HK-2 (cell line): Measurements from ENCODE around the gene SPRR2A.
"Not testable (repeated sequence)": the region's sequence is repeated elsewhere in the genome, so short reads cannot be mapped to it uniquely, and the experiment has no call there.

ENCODE experiments used
- DNase-seq: peaks from one replicate; pipeline ENCODE4 v3.0.0-alpha.2; 2018; ENCODE audit not compliant: unreplicated experiment

SPRR2A gene

GRCh38 chr1:153057375-153057774, at the start of gene SPRR2A:
Gene SPRR2A (minus strand): TSS chr1:153057512. CDS start chr1:153056735, 777 bp downstream.
- DNase-seq = no peak

GRCh38 chr1:153100245-153100644, 42.9 kb upstream of the SPRR2A start:
- no peak for DNase-seq

- DNase-seq = no peak
Observed at GRCh38 chr1:153099461-153100045, 42.2 kb upstream of the SPRR2A start.

DNA sequence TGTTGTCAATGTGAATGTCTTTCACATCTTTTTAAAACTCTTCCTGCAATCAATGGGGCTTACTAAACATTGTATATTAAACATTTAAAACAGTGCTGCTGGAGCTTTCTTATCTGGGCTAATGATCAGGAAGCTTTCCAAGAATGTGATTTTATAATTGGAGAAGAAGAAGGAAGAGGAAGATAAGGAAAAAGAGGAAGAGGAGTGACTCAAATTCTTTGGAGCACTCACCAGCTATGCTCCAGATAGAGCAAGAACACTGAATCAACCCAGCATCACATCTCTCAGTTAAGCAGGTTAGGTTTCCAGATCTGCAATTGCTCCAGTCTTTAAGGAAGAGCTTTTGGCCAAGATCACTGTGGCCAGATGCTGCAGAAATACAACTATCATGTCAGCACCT, 38.5 kb upstream of the SPRR2A start:
- DNase-seq = no peak

- no peak for DNase-seq
Observed at GRCh38 chr1:153094426-153094825, 37.1 kb upstream of the SPRR2A start, which contains the start of gene SPRR2E. Gene SPRR2E (minus strand): TSS chr1:153094526. CDS start chr1:153093751, 775 bp downstream.

- DNase-seq = no peak
Observed at GRCh38 chr1:153087652-153088051, 30.3 kb upstream of the SPRR2A start.

DNA sequence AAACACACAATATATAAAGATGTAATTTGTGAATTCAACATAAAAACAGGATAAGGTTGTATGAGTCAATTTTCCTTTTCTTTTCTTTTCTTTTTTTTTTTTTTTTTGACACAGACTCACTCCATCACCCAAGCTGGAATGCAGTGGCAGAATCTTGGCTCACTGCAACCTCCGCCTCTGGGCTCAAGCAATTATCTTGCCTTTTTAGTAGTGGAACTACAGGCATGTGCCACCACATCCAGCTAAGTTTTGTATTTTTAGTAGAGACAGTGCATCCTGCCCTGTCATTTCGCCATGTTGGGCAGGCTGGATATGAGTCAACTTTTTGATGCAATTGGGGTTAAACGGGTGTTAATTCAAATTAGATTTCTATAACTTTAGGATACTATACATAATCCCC, 24.4 kb upstream of the SPRR2A start:
- no peak for DNase-seq

DNA sequence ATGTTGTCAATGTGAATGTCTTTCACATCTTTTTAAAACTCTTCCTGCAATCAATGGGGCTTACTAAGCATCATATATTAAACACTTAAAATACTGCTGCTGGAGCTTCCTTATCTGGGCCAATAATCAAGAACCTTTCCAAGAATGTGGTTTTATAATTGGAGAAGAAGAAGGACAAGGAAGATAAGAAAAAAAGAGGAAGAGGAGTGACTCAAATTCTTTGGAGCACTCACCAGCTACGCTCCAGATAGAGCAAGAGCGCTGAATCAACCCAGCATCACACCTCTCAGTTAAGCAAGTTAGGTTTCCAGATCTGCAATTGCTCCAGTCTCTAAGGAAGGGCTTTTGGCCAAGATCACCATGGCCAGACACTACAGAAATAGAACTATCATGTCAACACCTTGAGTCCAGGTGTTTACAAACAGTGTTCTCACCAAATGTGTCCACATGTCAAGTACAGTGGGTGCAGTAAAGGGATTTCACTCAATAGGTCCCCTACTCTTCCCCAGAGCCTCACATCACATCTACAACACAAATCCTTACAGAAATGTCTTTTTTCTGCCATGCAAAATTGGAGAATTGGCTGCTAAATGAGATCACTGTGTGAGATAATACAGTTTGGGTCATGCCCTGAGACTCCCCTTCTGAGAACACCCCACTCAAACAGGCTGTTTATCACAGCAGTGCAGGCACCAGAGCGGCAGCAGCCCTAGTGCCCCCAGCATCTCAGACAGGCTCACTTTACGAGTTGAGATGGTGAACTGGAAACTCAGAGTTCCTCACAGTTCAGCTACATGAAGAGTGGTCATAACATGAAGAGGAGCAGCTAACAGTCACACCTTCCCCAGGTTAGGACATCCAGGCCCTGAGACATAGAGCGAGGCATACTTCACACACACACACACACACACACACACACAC, 15.8 kb upstream of the SPRR2A start:
- no peak for DNase-seq

GRCh38 chr1:153071511-153071910, 14.2 kb upstream of the SPRR2A start, which contains the start of gene SPRR2B:
Gene SPRR2B (minus strand): TSS chr1:153071611. CDS start chr1:153070839, 772 bp downstream.
- DNase-seq = no peak

DNA sequence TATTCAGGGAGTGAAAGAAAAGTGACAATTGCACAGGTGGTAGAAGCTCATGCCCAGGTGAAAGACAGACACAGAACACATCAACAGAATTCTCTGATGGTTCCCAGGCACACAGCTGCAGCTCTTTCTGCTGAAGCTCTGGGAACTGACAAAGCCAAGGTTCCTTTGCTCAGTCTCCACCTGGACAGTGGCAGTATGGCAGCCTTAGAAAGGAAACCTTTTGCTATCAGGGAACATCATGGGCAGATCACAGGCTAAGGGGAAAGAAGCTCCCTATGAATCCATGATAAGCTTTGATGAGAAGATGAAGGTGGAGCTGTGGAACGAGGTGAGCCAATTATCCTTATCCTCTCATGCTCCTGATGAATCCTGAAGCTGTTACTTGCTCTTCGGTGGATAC, 12.9 kb upstream of the SPRR2A start:
- DNase-seq = no peak

GRCh38 chr1:153058826-153059784, 1.8 kb upstream of the SPRR2A start:
- DNase-seq = no peak

DNA sequence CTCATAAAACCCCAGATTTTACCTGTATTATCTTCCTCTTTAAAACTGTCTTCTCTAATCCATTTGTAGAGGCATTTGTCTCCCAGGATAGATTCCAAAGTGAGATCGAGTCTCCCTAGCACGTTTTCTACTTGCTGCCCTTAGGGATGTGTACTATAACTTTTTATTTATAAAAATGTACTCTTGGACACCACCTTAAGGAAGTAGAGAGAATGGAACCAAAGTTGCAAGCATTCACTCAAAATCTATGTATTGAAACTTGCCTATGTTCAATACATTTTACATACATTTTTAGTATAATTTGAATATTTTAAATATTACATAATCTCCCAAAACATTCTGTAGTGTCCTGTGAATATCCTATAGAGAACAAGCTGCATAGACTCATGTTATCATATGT, 842 bp upstream of the SPRR2A start:
- DNase-seq = no peak

DNA sequence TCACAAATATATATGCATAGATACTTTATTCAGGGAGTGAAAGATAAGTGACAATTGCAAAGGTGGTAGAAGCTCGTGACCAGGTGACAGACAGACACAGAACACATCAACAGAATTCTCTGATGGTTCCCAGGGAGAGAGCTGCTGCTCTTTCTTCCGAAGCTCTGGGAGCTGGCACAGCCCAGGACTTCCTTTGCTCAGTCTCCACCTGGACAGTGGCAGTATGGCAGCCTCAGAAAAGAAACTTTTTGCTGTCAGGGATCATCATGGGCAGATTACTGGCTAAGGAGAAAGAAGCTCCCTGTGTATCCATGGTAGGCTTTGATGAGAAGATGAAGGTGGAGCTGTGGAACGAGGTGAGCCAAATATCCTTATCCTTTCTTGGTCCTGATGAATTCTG, 1.2 kb downstream of the SPRR2A start:
- not testable (repeated sequence) for DNase-seq

- DNase-seq = no peak
Observed at GRCh38 chr1:153049211-153049610, 8.1 kb downstream of the SPRR2A start.

- no peak for DNase-seq
Observed at GRCh38 chr1:153040950-153041631, 16.2 kb downstream of the SPRR2A start, which contains the start of gene SPRR2D. Gene SPRR2D (minus strand): TSS chr1:153041120. CDS start chr1:153040346, 774 bp downstream.

DNA sequence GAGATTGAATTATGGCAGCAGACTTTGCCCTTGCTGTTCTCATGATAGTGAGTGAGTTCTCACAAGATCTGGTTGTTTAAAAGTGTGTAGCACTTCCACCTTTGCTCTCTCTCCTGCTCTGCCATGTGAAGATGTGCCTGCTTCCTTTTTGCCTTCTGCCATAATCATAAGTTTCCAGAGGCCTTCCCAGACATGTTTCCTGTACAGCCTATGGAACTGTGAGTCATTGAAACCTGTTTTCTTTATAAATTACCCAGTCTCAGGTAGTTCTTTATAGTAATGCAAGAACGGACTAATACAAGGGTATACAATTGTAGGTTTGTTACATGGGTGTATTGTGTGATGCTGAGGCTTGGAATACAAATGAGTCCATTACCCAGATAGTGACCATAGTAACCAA, 22.1 kb downstream of the SPRR2A start:
- no peak for DNase-seq

DNA sequence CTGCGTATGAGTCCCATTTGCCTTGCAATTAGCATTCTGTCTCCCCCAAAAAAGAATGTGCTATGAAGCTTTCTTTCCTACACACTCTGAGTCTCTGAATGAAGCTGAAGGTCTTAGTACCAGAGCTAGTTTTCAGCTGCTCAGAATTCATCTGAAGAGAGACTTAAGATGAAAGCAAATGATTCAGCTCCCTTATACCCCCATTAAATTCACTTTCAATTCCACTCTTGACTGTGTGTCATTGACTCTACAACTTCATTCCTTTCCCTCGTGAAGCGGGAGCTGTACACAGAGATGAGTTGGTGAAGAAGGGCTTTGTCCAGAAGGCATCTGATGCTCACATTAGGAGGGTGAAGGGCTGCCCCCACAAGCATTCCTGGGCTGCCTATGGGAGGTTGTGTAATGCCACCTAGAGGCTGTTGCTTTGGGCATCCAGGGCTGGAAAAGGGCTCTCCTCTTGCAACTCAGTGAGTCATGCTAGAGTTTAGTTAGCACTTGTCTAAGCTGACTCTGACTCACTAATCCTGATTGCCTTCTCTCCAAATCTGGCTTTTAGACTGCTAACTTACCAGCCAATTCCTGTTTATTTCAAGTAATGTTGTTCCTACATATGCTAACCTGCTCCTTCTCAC, 24.5 kb downstream of the SPRR2A start:
- DNase-seq = peak; percentile 57

DNA sequence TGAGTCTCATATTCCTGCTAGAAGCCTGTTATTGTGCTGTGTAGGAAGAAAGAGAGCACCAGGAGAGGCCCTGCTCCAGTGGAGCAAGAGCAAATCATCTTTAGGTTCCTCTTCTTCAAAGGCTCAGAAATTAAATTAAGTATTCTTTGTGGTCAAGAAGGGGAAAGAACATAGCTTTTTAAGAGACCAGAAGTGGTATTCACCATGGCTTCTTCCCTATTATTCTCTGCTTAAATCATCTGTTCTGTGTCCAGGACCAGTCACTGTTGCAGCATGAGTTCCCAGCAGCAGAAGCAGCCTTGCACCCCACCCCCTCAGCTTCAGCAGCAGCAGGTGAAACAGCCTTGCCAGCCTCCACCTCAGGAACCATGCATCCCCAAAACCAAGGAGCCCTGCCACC, 25.2 kb downstream of the SPRR2A start:
- no peak for DNase-seq

GRCh38 chr1:153030895-153031294, 26.4 kb downstream of the SPRR2A start, which contains the start of gene SPRR1B:
Gene SPRR1B (plus strand): TSS chr1:153031203. CDS start chr1:153032346, 1,143 bp downstream.
- DNase-seq = no peak

- DNase-seq = no peak
Observed at GRCh38 chr1:153028766-153029165, 28.5 kb downstream of the SPRR2A start.

GRCh38 chr1:153025797-153026196, 31.5 kb downstream of the SPRR2A start:
- DNase-seq = no peak
